ENCODE data around the gene GON4L. TPM values are rescaled to one million over a fixed set of nuclear protein-coding genes. Genes with fewer than 3 reads are reported as not detected.
"Not testable (repeated sequence)": the region's sequence is repeated elsewhere in the genome, so short reads cannot be mapped to it uniquely, and the experiment has no call there.

Gene GON4L
- total RNA-seq, 1 donor from 2014 or later, result 39.2 TPM

DNA sequence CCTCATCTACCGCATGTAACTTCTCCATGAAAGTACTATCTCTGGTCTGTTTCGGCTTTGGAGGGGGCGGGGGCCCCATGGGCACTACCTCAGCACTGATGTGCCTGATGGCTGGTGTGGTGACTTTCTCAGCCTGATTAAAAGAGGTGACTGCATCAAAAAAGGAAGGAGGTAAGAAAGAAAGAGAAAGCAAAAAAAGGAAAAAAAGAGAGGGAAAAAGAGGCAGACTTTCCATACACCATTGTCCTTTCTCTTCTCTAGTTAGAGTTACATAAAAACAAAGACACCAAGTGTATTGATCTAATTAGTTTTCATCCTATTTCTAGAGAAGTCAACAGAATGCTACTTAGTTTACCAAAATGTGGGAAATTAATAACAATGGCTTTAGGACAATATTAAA lies 43.3 kb downstream of the GON4L start:
- DNase-seq, result no peak

DNA sequence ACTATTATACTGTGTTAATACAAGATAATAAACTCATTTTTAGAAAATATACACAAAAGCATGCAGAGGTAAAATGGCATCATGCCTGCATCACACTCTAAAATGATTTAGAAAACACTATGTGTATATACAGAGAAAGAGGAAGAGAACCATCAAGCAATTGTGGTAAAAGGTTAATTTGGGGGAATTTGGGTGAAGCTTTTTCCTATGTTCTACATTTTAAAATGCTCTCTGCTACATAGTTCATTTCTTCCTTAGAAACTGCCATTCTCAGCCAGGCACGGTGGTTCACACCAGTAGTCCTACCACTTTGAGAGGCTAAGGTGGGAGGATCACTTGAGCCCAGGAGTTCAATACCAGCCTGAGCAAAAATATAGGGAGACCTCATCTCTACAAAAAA lies 44.1 kb downstream of the GON4L start:
- DNase-seq, result no peak

DNA sequence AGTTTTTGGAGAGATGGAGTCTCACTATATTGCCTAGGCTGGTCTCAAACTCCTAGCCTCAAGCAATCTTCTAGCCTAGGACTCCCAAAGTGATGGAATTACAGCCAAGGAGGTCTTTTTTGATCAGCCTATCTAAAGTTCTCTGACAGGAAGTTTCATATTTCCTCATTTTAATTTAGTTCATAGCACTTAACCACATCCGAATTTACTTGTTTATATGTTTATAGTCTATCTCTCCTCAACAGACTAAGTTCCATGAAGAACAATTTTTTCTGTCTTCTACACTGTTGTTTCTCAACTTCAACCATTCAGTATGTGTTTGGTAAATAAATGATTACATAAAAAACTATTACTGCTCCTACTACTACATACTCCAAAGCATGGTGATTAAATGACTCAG lies 47.9 kb downstream of the GON4L start:
- no peak for DNase-seq

DNA sequence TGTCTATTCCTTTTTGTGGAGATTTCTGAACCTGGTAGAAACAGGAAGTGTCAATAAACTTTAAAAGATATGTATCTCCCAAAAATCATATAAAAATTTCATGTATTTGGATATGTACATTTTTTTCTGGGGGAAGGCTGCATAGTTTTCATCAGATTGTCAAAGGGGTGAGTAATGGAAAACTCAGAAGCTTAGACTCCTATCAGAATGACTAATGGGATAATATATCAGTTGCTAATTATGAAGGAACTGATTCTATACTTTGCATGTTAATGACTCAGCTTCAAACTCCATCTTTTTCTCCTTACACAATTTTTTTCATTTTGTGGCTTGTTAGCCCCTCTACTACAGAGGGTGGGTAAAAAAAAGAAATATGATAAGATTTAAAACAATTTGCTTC lies 55.9 kb downstream of the GON4L start:
- no peak for DNase-seq

DNA sequence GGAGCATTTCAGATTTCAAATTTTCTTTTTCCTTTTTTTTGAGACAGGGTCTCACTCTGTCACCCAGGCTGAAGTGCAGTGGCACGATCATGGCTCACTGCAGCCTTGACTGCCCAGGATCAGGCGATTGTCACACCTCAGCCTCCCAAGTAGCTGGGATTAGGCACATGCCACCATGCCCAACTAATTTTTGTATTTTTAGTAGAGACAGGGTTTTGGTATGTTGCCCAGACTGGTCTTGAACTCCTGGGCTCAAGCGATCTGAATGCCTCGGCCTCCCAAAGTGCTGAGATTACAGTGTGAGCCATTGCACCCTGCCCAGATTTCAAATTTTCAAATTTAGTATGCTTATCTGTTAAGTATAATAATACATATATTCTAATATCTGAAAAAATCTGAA lies 61.4 kb downstream of the GON4L start:
- not testable (repeated sequence) for DNase-seq

DNA sequence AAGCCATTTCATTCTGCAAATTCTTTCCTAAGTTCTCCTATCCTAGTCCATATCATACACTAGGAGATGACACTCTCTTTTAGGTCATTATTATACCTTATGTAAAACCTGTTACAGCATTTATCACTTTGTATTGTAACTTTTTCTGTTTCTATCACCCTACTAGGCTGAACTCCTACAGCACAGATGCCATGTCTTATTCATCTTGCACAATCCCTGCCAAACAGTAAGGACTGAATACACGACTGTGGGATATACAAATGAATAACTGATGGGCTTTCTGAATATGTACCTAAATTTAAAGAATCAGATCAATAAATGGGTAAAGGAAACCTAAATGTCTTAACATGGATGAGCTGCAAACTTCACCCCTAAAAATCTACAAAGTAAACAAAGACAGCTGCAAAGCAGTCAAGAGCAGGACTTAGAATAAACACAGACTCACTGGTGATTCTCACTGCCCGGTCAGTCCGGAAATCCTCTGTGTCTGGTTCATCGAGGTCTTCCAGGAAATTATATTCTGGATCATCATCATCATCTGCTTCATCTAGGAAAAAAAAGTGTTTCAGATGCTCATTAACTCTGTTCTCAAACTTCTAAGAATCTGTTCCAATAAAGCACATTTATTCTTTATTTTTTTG lies 62.3 kb downstream of the GON4L start:
- DNase-seq, result no peak

DNA sequence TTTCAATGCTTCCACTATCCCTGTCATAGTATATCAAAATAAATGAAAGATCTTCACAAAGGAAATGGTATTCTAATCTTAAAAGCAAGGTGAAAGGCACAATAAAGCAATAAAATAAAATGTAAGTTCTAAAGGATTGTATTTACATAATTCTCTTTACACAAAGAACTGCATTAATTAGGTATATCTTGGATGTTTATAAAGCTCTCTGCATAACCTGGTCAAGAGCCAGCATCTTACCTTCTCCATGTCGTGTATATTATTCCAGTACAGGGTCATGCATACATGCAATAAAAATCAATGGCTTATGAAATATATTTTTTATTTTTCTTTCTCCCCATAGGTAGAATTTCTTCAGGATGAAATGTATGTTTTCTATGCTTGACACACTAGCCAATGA lies 63.8 kb downstream of the GON4L start:
- DNase-seq, result no peak

DNA sequence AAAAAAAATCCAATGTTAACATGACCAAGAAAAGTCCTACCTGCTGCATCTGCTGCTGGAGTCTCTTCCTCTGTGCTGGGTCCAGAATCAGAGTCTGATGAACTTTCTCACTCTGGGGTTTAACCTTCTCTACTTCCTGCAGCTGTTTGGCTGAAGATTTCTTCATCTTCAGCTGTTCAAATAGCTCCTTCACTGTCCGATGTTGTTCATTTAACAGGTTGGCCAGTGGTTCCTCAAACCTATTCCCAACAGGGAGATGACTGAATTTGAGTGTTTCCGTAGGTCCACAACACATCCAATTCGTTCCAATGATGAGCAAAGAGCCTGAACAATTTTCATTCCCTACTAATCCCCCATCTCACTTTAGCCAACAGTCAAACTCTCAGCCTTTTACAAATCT lies 79.4 kb downstream of the GON4L start:
- DNase-seq, result peak; percentile 9

DNA sequence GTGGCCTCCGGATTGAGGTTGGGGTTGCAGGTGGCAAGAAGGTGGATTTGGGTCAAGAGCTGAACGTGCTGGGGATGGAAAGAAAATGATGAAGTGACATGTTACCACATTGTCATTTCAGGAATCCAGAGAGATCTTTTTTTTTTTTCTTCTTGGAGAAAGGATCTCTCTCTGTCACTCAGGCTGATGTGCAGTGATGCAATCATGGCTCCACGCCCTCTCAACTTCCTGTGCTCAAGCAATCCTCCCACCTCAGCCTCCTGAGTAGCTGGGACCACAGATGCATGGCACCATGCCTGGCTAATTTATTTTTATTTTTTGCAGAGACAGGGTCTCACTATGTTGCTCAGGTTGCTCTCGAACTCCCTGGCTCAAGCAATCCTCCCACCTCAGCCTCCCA lies 80.6 kb downstream of the GON4L start:
- no peak for DNase-seq

DNA sequence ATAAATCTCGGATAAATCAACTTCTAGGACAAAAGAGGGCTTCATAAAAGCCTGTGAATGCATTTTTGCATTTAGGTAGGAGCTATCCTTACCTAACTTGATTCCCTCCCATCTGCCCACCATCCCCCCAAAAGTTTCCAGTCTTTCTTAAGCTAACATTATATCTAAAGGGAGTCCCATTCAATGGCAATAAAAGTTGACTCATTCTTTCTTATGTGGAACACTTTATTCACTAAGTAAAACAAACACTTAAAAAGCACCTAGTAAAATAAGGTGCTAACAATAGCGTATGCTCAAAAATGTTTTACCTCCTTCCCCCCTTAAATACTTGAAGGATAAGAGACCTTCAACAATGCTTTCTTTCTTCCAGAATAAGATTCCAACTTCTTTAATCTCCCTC lies 83.8 kb downstream of the GON4L start:
- DNase-seq, result no peak

DNA sequence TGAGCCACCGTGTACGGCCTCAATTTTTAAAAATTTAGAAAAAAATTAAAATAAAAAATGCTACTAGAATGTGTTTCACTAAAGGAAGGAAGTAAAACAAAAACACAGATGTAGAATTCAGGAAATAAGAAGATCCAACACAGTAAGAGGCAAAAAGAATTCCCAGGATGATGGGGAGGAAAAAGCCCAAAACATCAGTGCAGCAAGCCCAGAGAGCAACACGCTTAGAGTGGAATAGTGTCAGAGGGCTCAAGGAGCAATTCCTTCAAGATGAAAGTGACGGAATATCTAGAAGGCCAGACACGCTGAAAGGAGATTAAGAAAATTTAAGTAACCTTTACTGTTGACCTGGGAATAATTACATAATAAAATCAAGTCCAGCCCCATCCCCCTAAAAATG lies 87.8 kb downstream of the GON4L start:
- DNase-seq, result no peak

DNA sequence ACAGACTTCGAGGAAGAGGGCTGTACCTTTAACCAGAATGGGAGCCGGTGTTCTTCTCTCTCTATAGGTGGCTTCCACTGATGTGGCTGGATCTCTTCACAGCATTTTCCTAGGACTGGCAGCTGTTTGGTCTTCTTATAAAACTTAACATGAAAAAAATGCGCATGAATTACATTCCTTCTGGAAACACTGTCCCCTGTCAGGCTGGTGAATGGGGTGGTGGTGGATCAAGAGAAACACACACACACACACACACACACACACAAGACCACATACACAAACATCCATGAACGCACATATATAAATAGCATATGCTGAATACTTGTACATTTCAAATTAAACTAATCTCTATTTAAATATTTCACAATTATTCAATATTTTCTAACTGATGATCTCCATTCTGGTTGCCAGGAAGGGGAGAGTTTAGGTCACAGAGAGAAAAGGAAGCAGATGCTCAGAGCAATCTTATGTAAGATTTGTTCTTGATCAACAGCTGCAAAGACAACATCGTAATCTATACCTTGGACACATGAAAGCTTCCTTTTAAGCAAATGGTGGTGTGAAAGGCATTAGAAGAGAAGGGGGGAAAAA lies 89.5 kb downstream of the GON4L start:
- not testable (repeated sequence) for DNase-seq

DNA sequence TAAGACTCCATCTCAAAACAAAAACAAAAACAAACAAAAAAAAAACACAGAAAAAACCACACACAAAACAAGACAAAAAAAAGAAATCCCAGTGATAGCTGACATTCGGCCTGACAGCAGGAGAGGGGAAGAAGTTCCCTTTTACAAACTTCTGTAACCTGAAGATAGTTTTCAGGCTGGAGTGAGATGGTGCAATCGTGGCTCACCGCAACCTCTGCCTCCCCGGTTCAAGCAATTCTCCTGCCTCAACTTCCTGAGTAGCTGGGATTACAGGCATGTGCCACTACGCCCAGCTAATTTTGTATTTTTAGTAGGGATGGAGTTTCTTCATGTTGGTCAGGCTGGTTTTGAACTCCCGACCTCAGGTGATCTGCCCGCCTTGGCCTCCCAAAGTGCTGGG lies 93.0 kb downstream of the GON4L start:
- not testable (repeated sequence) for DNase-seq

DNA sequence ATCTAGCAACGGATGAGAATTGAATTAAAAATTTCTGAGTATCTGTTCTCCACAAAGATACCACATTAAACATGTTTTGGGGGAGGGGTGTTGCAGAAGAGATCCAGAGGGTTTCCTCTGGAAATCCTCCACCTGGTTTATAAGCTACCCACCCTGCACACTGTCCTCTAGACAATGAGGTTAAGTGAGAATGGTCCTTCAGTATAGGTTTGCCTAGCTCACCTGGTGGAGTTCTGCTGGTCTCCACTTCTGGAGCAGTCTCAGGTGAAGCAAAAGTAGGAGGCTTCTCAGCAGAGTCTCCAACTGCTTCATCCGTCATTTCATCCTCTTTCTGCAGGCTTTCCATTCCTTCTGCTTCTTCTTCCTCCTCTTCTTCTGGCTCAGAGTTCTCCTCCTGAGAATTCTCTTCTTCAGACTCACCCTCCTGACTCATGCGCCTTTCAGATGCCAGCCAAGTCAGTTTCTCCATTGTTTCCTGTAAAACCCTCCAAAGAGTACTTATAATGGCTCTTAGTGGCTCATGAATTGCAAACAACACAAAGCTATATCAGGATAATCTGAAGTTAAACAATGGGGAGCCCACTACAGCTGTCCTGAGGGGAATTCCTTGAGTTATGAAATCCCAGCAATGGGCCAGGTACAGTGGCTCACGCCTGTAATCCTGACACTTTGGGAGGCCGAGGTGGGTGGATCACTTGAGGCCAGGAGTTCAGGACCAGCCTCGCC lies 93.8 kb downstream of the GON4L start:
- DNase-seq, result not testable (repeated sequence)

DNA sequence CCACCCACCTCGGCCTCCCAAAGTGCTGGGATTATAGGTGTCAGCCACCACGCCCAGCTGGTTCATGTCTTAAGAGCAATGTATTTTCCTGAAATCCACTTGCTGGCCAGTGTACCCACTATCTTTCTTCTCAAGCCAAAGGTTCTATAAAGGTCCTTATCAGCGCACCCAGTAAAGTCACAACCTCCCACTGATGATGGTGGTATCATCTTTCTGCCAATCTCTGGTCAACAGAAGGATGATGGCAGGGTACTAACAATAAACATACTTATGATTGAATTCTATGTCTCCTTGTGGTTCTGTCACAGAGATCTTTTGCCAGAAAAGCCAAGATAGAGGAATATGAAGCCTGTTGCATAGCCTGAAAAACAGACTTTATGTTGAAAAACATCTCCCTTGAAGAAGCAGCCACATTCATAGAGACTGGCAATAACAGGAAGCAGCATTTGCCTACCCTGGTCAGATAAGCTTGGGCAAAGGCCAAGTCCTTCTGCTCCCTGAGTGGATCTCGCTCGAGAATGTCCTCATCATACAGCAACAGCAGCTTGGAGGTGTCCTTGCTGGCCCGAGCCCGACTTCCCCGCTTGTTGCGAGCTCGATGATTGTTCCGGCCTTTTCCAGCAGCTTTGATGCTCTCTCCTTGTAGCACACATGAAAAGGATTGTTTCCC lies 95.1 kb downstream of the GON4L start:
- no peak for DNase-seq

DNA sequence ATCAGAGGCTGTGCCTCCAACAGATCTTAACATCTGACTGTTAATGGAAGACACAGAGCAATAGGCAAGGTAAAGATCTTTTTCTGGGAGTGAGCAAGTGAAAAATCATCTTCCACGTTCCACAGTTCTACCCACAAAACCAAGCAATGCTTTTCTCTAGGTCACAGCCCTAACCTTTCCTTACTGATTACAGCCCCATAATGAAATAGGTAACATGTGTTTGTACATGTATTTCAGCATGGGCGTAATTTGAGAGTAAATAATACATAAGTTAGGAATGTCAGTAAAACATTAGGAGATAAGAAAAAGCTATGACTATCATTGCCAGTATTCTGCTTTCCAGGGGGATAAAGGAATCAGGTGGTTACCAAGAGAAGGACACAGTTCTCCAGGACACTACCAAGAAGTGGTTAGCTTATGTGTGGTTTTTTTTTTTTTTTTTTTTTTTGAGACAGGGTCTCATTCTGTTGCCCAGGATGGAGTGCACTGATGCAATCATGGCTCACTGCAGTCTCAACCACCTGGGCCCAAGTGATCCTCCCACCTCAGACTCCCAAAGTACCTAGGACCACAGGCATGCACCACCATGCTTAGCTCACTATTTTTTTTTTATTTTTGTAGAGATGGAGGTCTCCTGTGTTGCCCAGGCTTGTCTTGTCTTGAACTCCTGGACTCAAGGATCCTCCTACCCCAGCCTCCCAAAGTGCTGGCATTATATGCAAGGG lies 96.1 kb downstream of the GON4L start:
- DNase-seq, result no peak

DNA sequence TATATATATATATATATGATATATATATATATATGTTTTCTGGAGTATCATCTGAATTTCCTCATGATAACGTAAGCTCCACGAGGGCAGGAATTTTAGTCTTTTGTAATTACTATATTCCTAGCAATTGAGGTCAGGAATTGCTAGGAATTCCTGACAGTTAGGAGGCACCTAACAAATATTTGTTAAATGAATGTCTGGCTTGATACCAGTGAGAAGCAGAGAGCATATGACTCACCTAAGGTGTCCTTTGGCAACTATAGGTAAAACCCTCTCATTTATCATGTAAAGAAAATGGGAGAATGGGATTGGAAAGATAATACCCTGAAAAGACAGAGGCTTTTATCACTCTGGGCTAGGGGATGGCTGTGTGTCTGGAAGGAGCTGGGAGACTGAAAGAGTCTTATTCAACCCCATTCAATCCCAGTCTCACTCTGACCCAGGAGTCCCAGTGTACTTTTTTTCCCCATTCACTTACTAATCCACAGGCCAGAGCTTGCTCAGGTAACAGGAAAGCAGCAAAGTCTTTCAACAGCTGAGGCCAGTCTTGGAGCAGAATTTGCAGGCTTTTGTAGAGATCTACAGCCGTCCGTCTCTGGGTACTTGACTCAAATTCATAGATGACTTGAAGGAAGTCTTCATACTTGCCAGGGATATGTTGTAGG lies 96.9 kb downstream of the GON4L start:
- no peak for DNase-seq

DNA sequence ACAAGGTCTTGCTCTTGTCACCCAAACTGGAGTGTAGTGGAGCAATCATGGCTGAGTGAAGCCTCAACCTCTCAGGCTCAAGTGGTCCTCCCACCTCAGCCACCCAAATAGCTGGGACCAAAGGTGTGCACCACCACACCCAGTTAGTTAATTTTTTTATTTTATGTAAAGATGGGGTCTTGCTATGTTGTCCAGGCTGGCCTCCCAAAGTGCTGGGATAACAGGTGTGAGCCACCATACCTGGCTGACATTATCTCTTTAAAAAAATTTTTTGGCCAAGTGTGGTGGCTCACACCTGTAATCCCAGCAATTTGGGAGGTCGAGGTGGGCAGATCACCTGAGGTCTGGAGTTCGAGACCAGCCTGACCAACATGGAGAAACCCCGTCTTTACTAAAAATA lies 98.0 kb downstream of the GON4L start:
- not testable (repeated sequence) for DNase-seq

DNA sequence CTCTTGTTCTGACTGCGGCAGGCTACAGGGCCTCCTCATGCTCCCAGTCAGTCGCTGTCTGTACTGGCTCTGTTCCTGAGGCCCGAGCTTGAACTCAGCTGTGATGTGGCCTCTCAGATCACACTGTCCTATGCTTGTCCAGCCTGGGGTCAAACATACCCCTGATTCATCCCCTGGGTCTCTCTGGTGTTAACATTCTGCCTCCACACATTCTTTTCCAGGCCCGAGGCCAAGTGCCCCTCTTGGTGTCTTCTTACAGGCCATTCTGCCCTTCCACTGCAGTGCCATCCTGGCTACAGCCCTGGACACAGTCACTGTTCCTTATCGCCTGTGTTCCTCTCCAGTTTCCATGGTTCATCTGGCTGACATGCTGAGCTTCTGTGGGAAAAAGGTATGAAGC lies 108.9 kb downstream of the GON4L start:
- DNase-seq, result not testable (repeated sequence)

DNA sequence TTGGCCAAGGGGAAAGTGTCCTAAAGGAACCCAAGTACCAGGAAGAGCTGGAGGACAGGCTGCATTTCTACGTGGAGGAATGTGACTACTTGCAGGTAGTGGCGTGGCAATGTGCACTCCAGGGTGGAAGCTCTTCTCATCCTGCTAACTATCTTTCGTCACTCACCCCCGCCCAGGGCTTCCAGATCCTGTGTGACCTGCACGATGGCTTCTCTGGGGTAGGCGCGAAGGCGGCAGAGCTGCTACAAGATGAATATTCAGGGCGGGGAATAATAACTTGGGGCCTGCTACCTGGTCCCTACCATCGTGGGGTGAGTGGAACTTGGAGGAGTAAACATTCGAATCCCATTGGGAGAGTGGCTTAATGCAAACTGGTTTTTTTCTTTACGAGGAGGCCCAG lies 109.4 kb downstream of the GON4L start:
- DNase-seq, result not testable (repeated sequence)

DNA sequence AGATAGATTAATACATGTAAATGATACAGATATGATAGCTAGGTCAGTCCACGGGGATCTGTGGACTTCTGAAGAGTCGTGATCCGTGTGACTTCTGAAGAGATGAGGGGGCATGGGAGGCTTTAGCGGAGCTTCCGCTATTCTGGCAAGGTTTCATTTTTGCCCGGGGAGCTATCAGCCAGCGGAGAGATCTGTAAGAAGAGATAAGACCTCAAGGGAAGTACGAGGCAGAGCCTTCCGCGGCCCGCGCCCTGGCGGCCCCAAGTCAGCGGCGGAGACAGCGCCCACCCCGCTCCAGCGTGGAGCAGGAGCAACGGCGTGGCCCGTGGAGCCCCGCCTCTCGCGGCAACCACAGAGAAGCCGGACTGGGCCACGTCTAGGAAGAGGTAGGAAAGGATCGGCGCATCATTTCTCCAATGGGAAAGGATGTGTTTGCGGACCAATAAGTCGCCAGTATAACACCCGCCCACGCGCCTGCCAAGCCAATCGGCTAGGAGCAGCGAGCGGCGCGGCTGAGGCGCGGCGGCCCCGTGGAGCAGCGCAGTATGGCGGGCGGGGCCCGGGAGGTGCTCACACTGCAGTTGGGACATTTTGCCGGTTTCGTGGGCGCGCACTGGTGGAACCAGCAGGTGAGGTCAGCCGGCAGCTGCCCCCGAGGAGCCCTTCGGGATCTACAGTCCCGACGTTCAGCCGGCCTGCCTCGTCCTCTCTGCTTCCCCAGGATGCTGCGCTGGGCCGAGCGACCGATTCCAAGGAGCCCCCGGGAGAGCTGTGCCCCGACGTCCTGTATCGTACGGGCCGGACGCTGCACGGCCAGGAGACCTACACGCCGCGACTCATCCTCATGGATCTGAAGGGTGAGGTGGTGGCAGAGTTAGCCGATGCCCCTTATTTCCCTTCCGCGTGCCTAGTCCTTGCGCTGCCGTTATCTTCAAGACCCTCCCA lies 111.5 kb downstream of the GON4L start:
- peak; percentile 96 for DNase-seq
